ENCODE measurements around the gene MRPL28.
"Not testable (repeated sequence)": the region's sequence is repeated elsewhere in the genome, so short reads cannot be mapped to it uniquely, and the experiment has no call there.

The MRPL28 gene

GRCh38 chr16:337437-337836 lies 32.9 kb downstream of the MRPL28 start:
- DNase-seq = no peak

- no peak for DNase-seq
These were observed 34.1 kb downstream of the MRPL28 start for GRCh38 chr16:336269-336668.

- DNase-seq = not testable (repeated sequence)
These were observed 35.3 kb downstream of the MRPL28 start for GRCh38 chr16:334861-335632.

GRCh38 chr16:334164-334832 lies 36.0 kb downstream of the MRPL28 start:
- not testable (repeated sequence) for DNase-seq

- DNase-seq = no peak
These were observed 36.8 kb downstream of the MRPL28 start for GRCh38 chr16:333406-334094.

GRCh38 chr16:331181-331814 lies 39.0 kb downstream of the MRPL28 start:
- not testable (repeated sequence) for DNase-seq

GRCh38 chr16:330741-331140 lies 39.6 kb downstream of the MRPL28 start:
- no peak for DNase-seq

- DNase-seq = no peak
These were observed 44.8 kb downstream of the MRPL28 start for GRCh38 chr16:325375-326145.

GRCh38 chr16:324451-325334 lies 45.6 kb downstream of the MRPL28 start:
- DNase-seq = no peak

- DNase-seq = no peak
These were observed 46.2 kb downstream of the MRPL28 start for GRCh38 chr16:324201-324450.

GRCh38 chr16:322476-323143 lies 47.7 kb downstream of the MRPL28 start:
- DNase-seq = no peak

GRCh38 chr16:321532-321931 lies 48.8 kb downstream of the MRPL28 start:
- no peak for DNase-seq

- DNase-seq = no peak
These were observed 50.1 kb downstream of the MRPL28 start for GRCh38 chr16:320206-320605.

- DNase-seq = no peak
These were observed 51.7 kb downstream of the MRPL28 start for GRCh38 chr16:318628-319027.

GRCh38 chr16:317583-317982 lies 52.8 kb downstream of the MRPL28 start:
- no peak for DNase-seq
